A673 (cell line): Measurements from ENCODE around the gene TPO. TPM values are rescaled to one million over a fixed set of nuclear protein-coding genes. Genes with fewer than 3 reads are reported as not detected.

ENCODE experiments used
- BruUV-seq: library from RNA; stranded (reverse); fragments of 400-500 nt; replicated peaks from 2 replicates; lab custom pipeline; 2021; lab: Mats Ljungman, UMichigan
- CTCF ChIA-PET: fragments of 300-600 bp; sonication (Branson Sonifier 250); formaldehyde crosslinking; loops from one replicate; lab custom pipeline; 2022; ENCODE audit warnings: antibody characterized with exemption; lab: Charles Lee
- POLR2A ChIA-PET: fragments of 300-600 bp; sonication (Branson Sonifier 250); formaldehyde crosslinking; loops from one replicate; lab custom pipeline; 2022; ENCODE audit warnings: antibody characterized with exemption; ENCODE audit not compliant: low non-redundant PET; lab: Charles Lee
- DNase-seq: peaks from one replicate; pipeline ENCODE4 v3.0.0-alpha.2; 2015; ENCODE audit warnings: low spot score
- H3K27ac ChIP-seq: fragments of 200-600 bp; sonication (generic); 2 replicates; pipeline ENCODE4 v1.5.1; 2016; ENCODE audit warnings: mixed run types, low read depth, mild to moderate bottlenecking, mixed read lengths, antibody characterized with exemption, low read length; ENCODE audit not compliant: poor library complexity, severe bottlenecking
- H3K27me3 ChIP-seq: fragments of 200-600 bp; sonication (generic); replicated peaks from 2 replicates; pipeline ENCODE4 v1.6.1; 2017; ENCODE audit warnings: mixed run types, low read depth, mild to moderate bottlenecking, mixed read lengths, antibody characterized with exemption, low read length; ENCODE audit not compliant: insufficient read depth, poor library complexity
- H3K36me3 ChIP-seq: fragments of 200-600 bp; sonication (generic); 2 replicates; pipeline ENCODE4 v1.6.1; 2016; ENCODE audit warnings: mixed run types, mild to moderate bottlenecking, mixed read lengths, antibody characterized with exemption, low read length; ENCODE audit not compliant: insufficient read depth, poor library complexity, severe bottlenecking
- H3K4me1 ChIP-seq: fragments of 200-600 bp; sonication (generic); 2 replicates; pipeline ENCODE4 v1.6.1; 2017; ENCODE audit warnings: mixed run types, mild to moderate bottlenecking, mixed read lengths, antibody characterized with exemption, low read length; ENCODE audit not compliant: insufficient read depth, poor library complexity, severe bottlenecking
- H3K4me3 ChIP-seq: fragments of 200-600 bp; sonication (generic); 2 replicates; pipeline ENCODE4 v1.5.1; 2016; ENCODE audit warnings: low read depth, mixed run types, mild to moderate bottlenecking, mixed read lengths, low read length; ENCODE audit not compliant: poor library complexity, severe bottlenecking
- H3K9me3 ChIP-seq: fragments of 200-600 bp; sonication (generic); 2 replicates; pipeline ENCODE4 v1.6.1; 2016; ENCODE audit warnings: mixed run types, low read depth, mild to moderate bottlenecking, mixed read lengths, antibody characterized with exemption, low read length; ENCODE audit not compliant: poor library complexity, severe bottlenecking
- CTCF ChIP-seq: fragments of 300-800, 200-600 bp; sonication (generic); conservative IDR thresholded peaks from 2 replicates; pipeline ENCODE4 v1.5.1; 2017; ENCODE audit warnings: low read depth, mild to moderate bottlenecking, antibody characterized with exemption, low read length, moderate library complexity, mixed read lengths
- EZH2 ChIP-seq: fragments of 200-600 bp; sonication (generic); IDR thresholded peaks from 2 replicates; pipeline ENCODE4 v1.6.1; 2017; ENCODE audit warnings: borderline replicate concordance, low read depth, mild to moderate bottlenecking, mixed read lengths, antibody characterized with exemption, low read length; ENCODE audit not compliant: poor library complexity, severe bottlenecking
- intact Hi-C: fragments of 100-400 bp; cut with micrococcal nuclease; formaldehyde crosslinking; loops from one replicate; pipeline ENCODE4 v1.10.0; 2022; ENCODE audit not compliant: unreplicated experiment
- total RNA-seq: library from RNA; stranded (reverse); gene quantifications from 2 replicates; pipeline ENCODE4 v1.2.3, GENCODE V29; 2021

The TPO gene
- total RNA-seq, 1 experiment from 2014 or later = not detected

GRCh38 chr2:1540481-1540880 lies 127.2 kb downstream of the TPO start:
- ChIA-PET POLR2A (no interaction called here), CTCF (no interaction called here)
- Histone ChIP-seq H3K27me3 (no peaks in the 10 kb centered on the region), H3K27ac (no peak overlapping the region), H3K4me1 (no peaks in the 10 kb centered on the region), H3K9me3 (no peaks in the 10 kb centered on the region), H3K36me3 (no peaks in the 10 kb centered on the region), H3K4me3 (no peak overlapping the region)
- no peak for TF ChIP-seq CTCF
- no peak for TF ChIP-seq EZH2
- intact Hi-C loops = loop anchor here (10.0 kb wide), 2 partner anchors 296 to 396 kb away; no protein-coding TSS in a partner anchor
- DNase-seq = no peak
- BruUV-seq = no TSS peak

GRCh38 chr2:1541040-1541439 lies 127.8 kb downstream of the TPO start:
- no TSS peak for BruUV-seq
- Histone ChIP-seq H3K9me3 (no peaks in the 10 kb centered on the region), H3K36me3 (no peaks in the 10 kb centered on the region), H3K27ac (no peak overlapping the region), H3K4me1 (no peaks in the 10 kb centered on the region), H3K4me3 (no peak overlapping the region), H3K27me3 (no peaks in the 10 kb centered on the region)
- ChIA-PET CTCF (no interaction called here), POLR2A (no interaction called here)
- TF ChIP-seq EZH2 = no peak
- no peak for TF ChIP-seq CTCF
- intact Hi-C loops = loop anchor here (10.0 kb wide), 2 partner anchors 296 to 396 kb away; no protein-coding TSS in a partner anchor
- no peak for DNase-seq

- POLR2A ChIA-PET = no interaction called here
- no peaks in the 10 kb centered on the region for H3K4me1 ChIP-seq
- no peak for TF ChIP-seq CTCF
- TF ChIP-seq EZH2 = no peak
- H3K9me3 ChIP-seq = no peaks in the 10 kb centered on the region
- H3K27ac ChIP-seq = no peak overlapping the region
- CTCF ChIA-PET = no interaction called here
- DNase-seq = no peak
- intact Hi-C loops = loop anchor here (10.0 kb wide), 2 partner anchors 297 to 397 kb away; no protein-coding TSS in a partner anchor
- H3K4me3 ChIP-seq = no peak overlapping the region
- H3K27me3 ChIP-seq = no peaks in the 10 kb centered on the region
- BruUV-seq = no TSS peak
- no peaks in the 10 kb centered on the region for H3K36me3 ChIP-seq
These were observed 128.7 kb downstream of the TPO start for GRCh38 chr2:1541819-1542475.
